ENCODE results near the gene COL11A2.
"Not testable (repeated sequence)": the region's sequence is repeated elsewhere in the genome, so short reads cannot be mapped to it uniquely, and the experiment has no call there.

COL11A2 gene

DNA sequence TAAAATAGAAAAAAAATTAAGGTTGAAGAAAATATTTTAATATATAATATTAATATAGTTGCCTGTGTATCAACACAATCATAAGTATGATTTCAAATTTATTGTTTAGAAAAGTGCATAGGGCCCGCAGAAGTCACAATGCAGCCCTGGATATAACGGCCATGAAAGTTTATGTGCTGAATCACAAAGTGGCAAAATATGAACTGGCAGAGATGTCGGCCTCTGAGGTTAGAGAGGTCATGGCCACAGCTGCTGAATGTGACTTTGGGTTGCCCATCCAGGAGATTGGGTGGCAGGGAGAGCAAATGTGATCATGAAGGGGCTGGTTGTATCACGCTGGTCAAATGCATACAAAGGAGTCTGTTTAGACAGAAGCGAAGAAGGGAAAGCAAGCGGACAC is 35.7 kb downstream of the COL11A2 start:
- no peak for DNase-seq
- H3K4me1 ChIP-seq: peaks cover 0 to 13% (median 9%) of the 10 kb centered on the region in 4 donors
- TF ChIP-seq, protein P1, sequence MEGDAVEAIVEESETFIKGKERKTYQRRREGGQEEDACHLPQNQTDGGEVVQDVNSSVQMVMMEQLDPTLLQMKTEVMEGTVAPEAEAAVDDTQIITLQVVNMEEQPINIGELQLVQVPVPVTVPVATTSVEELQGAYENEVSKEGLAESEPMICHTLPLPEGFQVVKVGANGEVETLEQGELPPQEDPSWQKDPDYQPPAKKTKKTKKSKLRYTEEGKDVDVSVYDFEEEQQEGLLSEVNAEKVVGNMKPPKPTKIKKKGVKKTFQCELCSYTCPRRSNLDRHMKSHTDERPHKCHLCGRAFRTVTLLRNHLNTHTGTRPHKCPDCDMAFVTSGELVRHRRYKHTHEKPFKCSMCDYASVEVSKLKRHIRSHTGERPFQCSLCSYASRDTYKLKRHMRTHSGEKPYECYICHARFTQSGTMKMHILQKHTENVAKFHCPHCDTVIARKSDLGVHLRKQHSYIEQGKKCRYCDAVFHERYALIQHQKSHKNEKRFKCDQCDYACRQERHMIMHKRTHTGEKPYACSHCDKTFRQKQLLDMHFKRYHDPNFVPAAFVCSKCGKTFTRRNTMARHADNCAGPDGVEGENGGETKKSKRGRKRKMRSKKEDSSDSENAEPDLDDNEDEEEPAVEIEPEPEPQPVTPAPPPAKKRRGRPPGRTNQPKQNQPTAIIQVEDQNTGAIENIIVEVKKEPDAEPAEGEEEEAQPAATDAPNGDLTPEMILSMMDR (IDR thresholded peaks at IDR 0.05): no peak
- H3K27ac ChIP-seq: no peak overlapping the region
- H3K27me3 ChIP-seq: peaks cover 0 to 6% of the 10 kb centered on the region in 2 donors
- peaks cover 0 to 7% (median 7%) of the 10 kb centered on the region in 3 donors for H3K9me3 ChIP-seq
- no peak overlapping the region for H3K4me3 ChIP-seq
- H3K36me3 ChIP-seq: no peaks in the 10 kb centered on the region
- intact Hi-C loops (cut with DNase I; ENCODE audit: low total_unique reads): no loop called here

DNA sequence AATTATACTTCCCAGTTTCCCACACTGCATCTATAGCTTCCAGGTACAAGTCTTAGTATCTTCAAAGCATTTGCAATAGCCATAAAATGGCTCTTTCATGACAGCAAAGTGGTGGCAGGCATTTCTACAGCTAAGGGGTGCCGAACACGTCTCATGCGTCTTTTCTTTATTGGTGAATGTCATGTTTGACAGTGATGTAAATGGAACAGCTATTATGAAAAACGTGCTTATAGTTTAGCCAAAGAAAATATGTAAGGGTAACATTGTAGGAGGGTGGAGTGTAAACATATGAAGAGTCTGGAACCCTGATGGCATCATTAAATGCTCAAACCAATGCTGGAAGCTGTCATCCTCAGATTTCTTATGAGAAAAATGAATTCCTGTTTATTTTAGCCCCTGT is 37.9 kb downstream of the COL11A2 start:
- Histone ChIP-seq H3K9me3 (peaks cover 0 to 9% (median 7%) of the 10 kb centered on the region in 3 donors), H3K36me3 (no peaks in the 10 kb centered on the region), H3K27me3 (peaks cover 0 to 24% of the 10 kb centered on the region in 2 donors), H3K27ac (no peak overlapping the region), H3K4me1 (no peaks in the 10 kb centered on the region), H3K4me3 (no peak overlapping the region)
- TF ChIP-seq, protein P1 (IDR thresholded peaks at IDR 0.05): no peak
- no peak for DNase-seq
- intact Hi-C loops (cut with DNase I; ENCODE audit: low total_unique reads): no loop called here

DNA sequence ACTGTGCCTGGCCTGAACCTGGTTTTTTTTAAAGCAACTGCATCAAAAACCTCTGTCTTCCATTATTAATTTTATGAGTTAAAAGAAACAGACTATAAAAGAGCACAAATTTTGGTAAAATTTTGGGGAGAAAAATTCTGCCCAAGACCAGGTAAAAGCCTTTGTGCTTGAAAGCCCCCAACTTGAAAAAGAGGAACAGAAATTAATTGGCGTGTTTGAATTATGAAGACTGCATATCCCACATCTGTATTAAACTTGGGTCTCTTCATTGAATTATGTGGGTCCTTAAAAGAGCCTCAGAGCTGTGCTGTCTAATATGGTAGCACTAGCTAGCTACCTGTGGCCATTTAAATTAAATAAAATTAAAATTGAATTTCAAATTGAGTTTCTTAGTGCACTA is 41.2 kb downstream of the COL11A2 start:
- TF ChIP-seq, protein P1 (IDR thresholded peaks at IDR 0.05): no peak
- H3K9me3 ChIP-seq: peaks cover 0 to 9% (median 7%) of the 10 kb centered on the region in 3 donors
- peaks cover 0 to 38% of the 10 kb centered on the region in 2 donors for H3K27me3 ChIP-seq
- H3K4me1 ChIP-seq: no peaks in the 10 kb centered on the region
- no peak overlapping the region for H3K27ac ChIP-seq
- no peak for DNase-seq
- no peaks in the 10 kb centered on the region for H3K36me3 ChIP-seq
- intact Hi-C loops (cut with DNase I; ENCODE audit: low total_unique reads): no loop called here
- H3K4me3 ChIP-seq: no peak overlapping the region

DNA sequence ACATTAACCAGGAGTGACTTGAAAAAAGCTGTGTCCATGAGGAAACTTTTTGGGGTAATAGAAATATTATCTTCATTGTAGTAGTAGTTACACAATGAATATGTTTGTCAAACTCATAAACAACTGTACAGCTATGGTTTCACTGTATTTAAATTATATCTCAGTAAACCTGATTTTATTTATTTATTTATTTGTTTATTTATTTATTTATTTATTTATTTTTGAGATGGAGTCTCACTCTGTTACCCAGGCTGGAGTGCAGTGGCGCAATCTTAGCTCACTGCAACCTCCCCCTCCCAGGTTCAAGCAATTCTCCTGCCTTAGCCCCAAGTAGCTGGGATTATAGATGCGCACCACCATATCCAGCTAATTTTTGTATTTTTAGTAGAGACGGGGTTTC is 41.7 kb downstream of the COL11A2 start:
- intact Hi-C loops (cut with DNase I; ENCODE audit: low total_unique reads); H3K9me3 ChIP-seq; DNase-seq; H3K36me3 ChIP-seq; H3K27ac ChIP-seq; H3K4me3 ChIP-seq; H3K4me1 ChIP-seq: not testable (repeated sequence)
- peaks cover 0 to 39% of the 10 kb centered on the region in 2 donors for H3K27me3 ChIP-seq

DNA sequence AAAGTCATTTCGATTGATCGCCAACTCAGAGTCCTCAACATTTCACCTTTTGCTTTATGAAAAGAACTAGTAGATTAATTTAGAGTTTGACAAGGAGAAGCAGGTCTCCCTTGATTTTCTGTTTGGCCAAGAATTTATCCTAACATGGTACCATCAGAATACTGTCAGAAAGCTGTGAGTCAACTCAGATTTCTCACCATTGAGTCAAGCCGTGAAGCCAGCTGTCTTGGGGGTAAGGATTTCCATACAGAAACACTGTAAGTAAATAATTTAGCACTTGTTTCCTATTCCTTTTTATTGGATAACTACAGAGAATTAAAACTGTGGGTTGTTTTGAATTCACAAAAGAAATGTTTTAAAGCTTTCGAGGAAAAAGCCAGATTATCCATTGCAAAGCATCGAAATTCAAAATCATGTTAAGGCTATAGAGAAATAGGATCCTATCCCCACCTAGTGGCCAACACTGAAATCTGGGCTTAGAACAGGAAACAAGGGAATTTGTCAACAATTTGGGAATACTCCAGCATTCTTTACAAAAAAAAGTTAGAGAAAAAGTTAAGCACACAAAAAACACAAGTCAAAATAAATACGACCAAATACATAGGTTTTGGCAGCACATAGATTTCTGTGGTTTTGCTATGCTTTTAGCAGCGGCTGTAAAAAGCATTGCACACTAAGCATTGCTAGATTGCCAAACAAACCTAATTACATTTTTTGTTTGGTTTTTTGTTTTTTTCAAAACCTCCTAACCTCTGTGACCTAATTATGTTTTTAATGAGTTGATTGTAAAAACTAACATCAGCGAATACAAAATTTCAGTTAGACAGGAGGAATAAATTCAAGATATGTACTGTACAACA is 44.2 kb downstream of the COL11A2 start:
- DNase-seq: no peak
- intact Hi-C loops (cut with DNase I; ENCODE audit: low total_unique reads): no loop called here

DNA sequence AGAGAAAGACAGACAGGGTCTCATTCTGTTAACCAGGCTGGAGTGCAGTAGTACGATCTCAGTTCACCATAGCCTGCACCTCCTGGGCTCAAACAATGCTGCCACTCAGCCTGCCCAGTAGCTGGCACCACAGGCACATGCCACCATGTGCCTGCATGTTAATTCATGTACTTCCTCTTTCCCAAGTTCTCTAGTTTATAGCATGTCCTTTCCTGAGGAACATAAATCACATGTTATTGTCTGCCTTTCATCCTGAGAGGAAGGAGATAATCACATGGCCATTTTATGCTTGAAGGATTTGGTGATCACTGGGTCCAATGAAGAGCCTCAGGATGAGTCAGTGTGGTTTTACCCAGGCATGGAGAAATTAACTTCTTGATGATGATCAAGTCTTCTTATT is 47.9 kb downstream of the COL11A2 start:
- Histone ChIP-seq H3K27ac (no peak overlapping the region), H3K9me3 (no peaks in the 10 kb centered on the region), H3K27me3 (peaks cover 0 to 27% of the 10 kb centered on the region in 2 donors), H3K4me1 (no peaks in the 10 kb centered on the region), H3K36me3 (no peaks in the 10 kb centered on the region), H3K4me3 (no peak overlapping the region)
- no peak for DNase-seq
- TF ChIP-seq, protein P1 (IDR thresholded peaks at IDR 0.05): no peak
- intact Hi-C loops (cut with DNase I; ENCODE audit: low total_unique reads): no loop called here

More for the DNA sequence above, 44.2 kb downstream of the COL11A2 start:
- Histone ChIP-seq H3K27ac (no peak overlapping the region), H3K27me3 (peaks cover 0 to 38% of the 10 kb centered on the region in 2 donors), H3K9me3 (peaks cover 0 to 9% (median 7%) of the 10 kb centered on the region in 3 donors), H3K4me1 (no peaks in the 10 kb centered on the region), H3K36me3 (no peaks in the 10 kb centered on the region), H3K4me3 (no peak overlapping the region)
- TF ChIP-seq, protein P1 (IDR thresholded peaks at IDR 0.05): peak; percentile 76 to 79

All from tibial artery (tissue), 4 donors.